ENCODE data around the gene ADM2. TPM values are rescaled to one million over a fixed set of nuclear protein-coding genes. Genes with fewer than 3 reads are reported as not detected.

The ADM2 gene
- total RNA-seq, 1 experiment from 2014 or later = 11.9 TPM

DNA sequence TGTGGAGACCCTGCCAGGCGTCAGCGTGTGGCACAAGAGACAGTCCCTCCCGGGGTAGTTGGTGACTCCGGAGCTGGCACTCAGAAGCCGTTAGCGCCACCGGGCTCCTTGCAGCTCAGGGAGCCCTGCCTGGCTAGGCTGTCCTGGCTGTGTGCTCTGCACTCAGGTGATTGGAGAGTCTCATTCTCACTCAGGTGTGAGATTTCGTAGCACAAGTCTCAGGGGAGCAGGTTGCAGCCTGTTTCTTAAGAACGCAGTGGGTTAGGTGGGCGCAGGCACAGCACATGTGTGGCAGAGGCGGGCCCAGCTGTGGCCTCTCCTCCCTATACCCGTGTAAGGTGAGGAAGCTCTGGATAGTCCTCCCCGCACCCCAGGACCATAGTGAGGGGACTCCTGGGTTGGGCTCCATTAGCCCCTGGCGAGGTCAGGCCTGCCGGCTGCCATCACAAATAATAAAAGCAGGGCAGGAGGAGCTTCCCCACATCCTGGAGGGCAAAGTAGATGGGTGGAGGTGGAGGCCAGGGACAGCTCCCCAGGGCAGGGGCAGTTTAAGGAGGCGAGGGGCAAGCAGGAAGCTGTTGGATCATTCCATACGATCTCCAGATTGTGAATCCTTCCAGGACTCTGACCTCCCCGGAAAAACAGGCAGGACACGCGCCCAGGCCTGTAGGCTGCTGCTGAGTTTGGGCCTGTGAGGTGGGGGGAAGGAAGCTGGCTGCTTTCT is 45.9 kb upstream of the ADM2 start:
- Histone ChIP-seq H4K8ac (replicated peaks; ENCODE audit: insufficient read length, low read depth, low read length) (no peak overlapping the region), H3K9me3 (ENCODE audit: control insufficient read depth, low read depth, low read length) (no peaks in the 10 kb centered on the region), H4K5ac (ENCODE audit: insufficient read length, low read depth, low read length) (no peak overlapping the region), H2AFZ (ENCODE audit: low read length) (no peak overlapping the region), H3K27me3 (ENCODE audit: insufficient read depth, low read length) (no peaks in the 10 kb centered on the region), H3T11ph (ENCODE audit: low read length) (no peak overlapping the region), H4K20me1 (ENCODE audit: control insufficient read depth, insufficient read depth, insufficient read length) (no peaks in the 10 kb centered on the region), H3K23me2 (ENCODE audit: insufficient read length, low read depth, low read length, poor library complexity, severe bottlenecking) (no peaks in the 10 kb centered on the region), H2BK120ac (ENCODE audit: low read depth, low read length, poor library complexity, severe bottlenecking) (no peak overlapping the region), H3K79me1 (ENCODE audit: insufficient read depth, low read depth, low read length, poor library complexity, severe bottlenecking) (no peaks in the 10 kb centered on the region), H2BK5ac (ENCODE audit: insufficient read length, low read length) (no peak overlapping the region), H3K9ac (ENCODE audit: extremely low read depth, insufficient read length, low read length) (no peak overlapping the region), H2BK20ac (ENCODE audit: low read depth, low read length, poor library complexity, severe bottlenecking) (no peak overlapping the region), H2BK15ac (ENCODE audit: low read depth, low read length) (no peak overlapping the region), H3K4ac (ENCODE audit: low read depth, low read length) (no peak overlapping the region), H3K23ac (ENCODE audit: insufficient read length, low read depth, low read length) (no peak overlapping the region), H3K18ac (ENCODE audit: insufficient read length, low read depth, low read length) (no peak overlapping the region), H3K4me2 (ENCODE audit: insufficient read depth, insufficient read length, low read length) (no peak overlapping the region), H3K27ac (ENCODE audit: insufficient read length, low read depth, low read length) (no peak overlapping the region), H4K91ac (ENCODE audit: insufficient read length, low read depth, low read length) (no peak overlapping the region), H3K56ac (ENCODE audit: insufficient read length, low read depth, low read length) (no peak overlapping the region), H2BK12ac (ENCODE audit: insufficient read length, low read depth, low read length) (no peak overlapping the region), H3K79me2 (ENCODE audit: insufficient read depth, low read length) (no peaks in the 10 kb centered on the region), H2AK5ac (ENCODE audit: insufficient read length, low read length) (no peak overlapping the region), H3K4me1 (ENCODE audit: insufficient read depth, low read length) (no peaks in the 10 kb centered on the region), H3K14ac (ENCODE audit: insufficient read depth, low read length) (no peak overlapping the region)
- Mint-ChIP-seq H3K4me1 (no peaks in the 10 kb centered on the region), H3K36me3 (ENCODE audit: insufficient read depth in 1 of 3, low read depth in 3 of 3) (peaks cover 5 to 44% (median 38%) of the 10 kb centered on the region in 3 experiments; a peak in 6 of 7 replicates), H3K27ac (no peak overlapping the region), H3K9me3 (no peaks in the 10 kb centered on the region), H3K4me3 (no peak overlapping the region), H3K27me3 (ENCODE audit: low read depth) (0 out of 2 replicates have a peak, but pooled peaks cover 1% of the 10 kb centered on the region)
- no peak for DNase-seq
- TF ChIP-seq, protein P1, sequence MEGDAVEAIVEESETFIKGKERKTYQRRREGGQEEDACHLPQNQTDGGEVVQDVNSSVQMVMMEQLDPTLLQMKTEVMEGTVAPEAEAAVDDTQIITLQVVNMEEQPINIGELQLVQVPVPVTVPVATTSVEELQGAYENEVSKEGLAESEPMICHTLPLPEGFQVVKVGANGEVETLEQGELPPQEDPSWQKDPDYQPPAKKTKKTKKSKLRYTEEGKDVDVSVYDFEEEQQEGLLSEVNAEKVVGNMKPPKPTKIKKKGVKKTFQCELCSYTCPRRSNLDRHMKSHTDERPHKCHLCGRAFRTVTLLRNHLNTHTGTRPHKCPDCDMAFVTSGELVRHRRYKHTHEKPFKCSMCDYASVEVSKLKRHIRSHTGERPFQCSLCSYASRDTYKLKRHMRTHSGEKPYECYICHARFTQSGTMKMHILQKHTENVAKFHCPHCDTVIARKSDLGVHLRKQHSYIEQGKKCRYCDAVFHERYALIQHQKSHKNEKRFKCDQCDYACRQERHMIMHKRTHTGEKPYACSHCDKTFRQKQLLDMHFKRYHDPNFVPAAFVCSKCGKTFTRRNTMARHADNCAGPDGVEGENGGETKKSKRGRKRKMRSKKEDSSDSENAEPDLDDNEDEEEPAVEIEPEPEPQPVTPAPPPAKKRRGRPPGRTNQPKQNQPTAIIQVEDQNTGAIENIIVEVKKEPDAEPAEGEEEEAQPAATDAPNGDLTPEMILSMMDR (conservative IDR thresholded peaks at IDR 0.05) = no peak
- WGBS (ENCODE audit: extremely low coverage, insufficient read length, low lambda C conversion rate) = no CpG with 5 or more reads among the region's 20 CpGs
